ENCODE measurements around the gene GNB1L. TPM values are rescaled to one million over a fixed set of nuclear protein-coding genes. Genes with fewer than 3 reads are reported as not detected.

Gene GNB1L
- total and polyA plus RNA-seq, 10 of the 15 experiments (the other 5 are each of a cell fraction or from before 2014, with no cell fraction given): 0.21 to 19.4 (median 6.8) TPM

GRCh38 chr22:19845054-19845722 is 9.5 kb downstream of the GNB1L start:
- intact Hi-C loops (cut with micrococcal nuclease; ENCODE audit: unreplicated experiment): no loop called here
- H3K9me3 ChIP-seq (replicated peaks; ENCODE audit: control insufficient read depth, insufficient read depth, low read length): no peaks in the 10 kb centered on the region; the same call in 2 of the 3 replicates
- no TSS peak for BruUV-seq (replicated peaks)
- no peak for ATAC-seq
- no peaks in the 10 kb centered on the region for H4K20me1 ChIP-seq (ENCODE audit: control insufficient read depth, insufficient read depth)
- H3K27me3 ChIP-seq (replicated peaks in 1 of 2; ENCODE audit: control insufficient read depth in 2 of 2, insufficient read depth in 2 of 2, low read length in 1 of 2): no peaks in the 10 kb centered on the region
- no peak overlapping the region for H2AFZ ChIP-seq (ENCODE audit: control insufficient read depth, low read depth, low read length)
- POLR2A ChIA-PET: interaction anchor here (1.0 kb wide), 1 partner anchor 10 kb away, joined by 3 read pairs; no protein-coding TSS in a partner anchor
- SMC1A ChIA-PET (ENCODE audit: uncharacterized antibody, unreplicated experiment): interaction anchor here (1.2 kb wide), 1 partner anchor 65 kb away, joined by 3 read pairs; no protein-coding TSS in a partner anchor
- H3K9ac ChIP-seq (ENCODE audit: control insufficient read depth, insufficient read depth, low read length): no peak overlapping the region
- no peak overlapping the region for H3K4me2 ChIP-seq (ENCODE audit: control insufficient read depth, insufficient read depth)
- no peaks in the 10 kb centered on the region for H3K79me2 ChIP-seq (ENCODE audit: control insufficient read depth, insufficient read depth, low read length)
- in situ Hi-C loops (cut with MboI): no loop called here
- DNase-seq (ENCODE audit: low read depth, low spot score): no peak
- no peak overlapping the region for H3K4me3 ChIP-seq
- no peak for FAIRE-seq
- no peak for TF ChIP-seq SREBF1 (IDR thresholded peaks at IDR 0.05; ENCODE audit: low read length)
- TF ChIP-seq NFXL1 (IDR thresholded peaks at IDR 0.05; ENCODE audit: borderline replicate concordance): no peak
- no peak for TF ChIP-seq SMAD5 (IDR thresholded peaks at IDR 0.05; ENCODE audit: low read depth)
- TF ChIP-seq HCFC1 (IDR thresholded peaks at IDR 0.05; ENCODE audit: low read length): no peak
- no peak for TF ChIP-seq NR2C1 (IDR thresholded peaks at IDR 0.05)
- no peak for TF ChIP-seq CEBPB (IDR thresholded peaks at IDR 0.05; ENCODE audit: borderline replicate concordance in 1 of 2, low read depth in 2 of 2, low read length in 2 of 2)
- TF ChIP-seq ZNF592 (IDR thresholded peaks at IDR 0.05): no peak
- RAD21 ChIA-PET (ENCODE audit: unreplicated experiment): no interaction called here
- CTCF ChIA-PET: no interaction called here
- 93% methylated on average over 8 of the region's 8 CpGs for WGBS (ENCODE audit: insufficient coverage, insufficient replicate concordance, low lambda C conversion rate, missing lambda C conversion rate)
- H3K4me1 ChIP-seq (ENCODE audit: control insufficient read depth, insufficient read depth, low read length): no peaks in the 10 kb centered on the region; the same call in none of the 2 replicates
- no peak overlapping the region for H3K27ac ChIP-seq (ENCODE audit: control insufficient read depth, insufficient read depth)
- H3K36me3 ChIP-seq (ENCODE audit: control insufficient read depth in 2 of 2, insufficient read depth in 2 of 2, low read length in 1 of 2): no peaks in the 10 kb centered on the region; a peak in 2 of 4 replicates

Data from GM12878 (cell line).